ENCODE data around the gene EDEM1.

- TF ChIP-seq CTCF (conservative IDR thresholded peaks at IDR 0.05 in 1 of 2, IDR thresholded peaks at IDR 0.05 in 1 of 2; ENCODE audit: extremely low read depth in 1 of 2, insufficient read depth in 1 of 2, low read depth in 1 of 2, low read length in 2 of 2) (no peak), EZH2 (IDR thresholded peaks at IDR 0.05; ENCODE audit: borderline replicate concordance, low read length) (no peak)
These were observed 38.1 kb upstream of the EDEM1 start for GRCh38 chr3:5149306-5149880.

All from mammary epithelial cell (primary cell).